Cardiac septum (tissue), 1 donor: ENCODE measurements around the gene OR2T2. TPM values are rescaled to one million over a fixed set of nuclear protein-coding genes. Genes with fewer than 3 reads are reported as not detected.
"Not testable (repeated sequence)": the region's sequence is repeated elsewhere in the genome, so short reads cannot be mapped to it uniquely, and the experiment has no call there.

Source experiments
- DNase-seq: peaks from one replicate; pipeline ENCODE4 v3.0.0-alpha.2; 2020; ENCODE audit warnings: low spot score
- intact Hi-C: fragments of 100-400 bp; cut with DNase I; formaldehyde crosslinking; loops from one replicate; pipeline ENCODE4 v1.14.0; 2022
- total RNA-seq: library from RNA; stranded (reverse); fragmentation: NEBNext Ultra II Directional; extraction: Animal tissue kit (Norgen Biotek cat#: 25700); gene quantifications from one replicate; pipeline ENCODE4 v1.2.1, GENCODE V29; 2021
- donor health status: DM: no; HTN: no; CAD: no.

The OR2T2 gene
- total RNA-seq, 1 donor from 2014 or later: not detected

DNA sequence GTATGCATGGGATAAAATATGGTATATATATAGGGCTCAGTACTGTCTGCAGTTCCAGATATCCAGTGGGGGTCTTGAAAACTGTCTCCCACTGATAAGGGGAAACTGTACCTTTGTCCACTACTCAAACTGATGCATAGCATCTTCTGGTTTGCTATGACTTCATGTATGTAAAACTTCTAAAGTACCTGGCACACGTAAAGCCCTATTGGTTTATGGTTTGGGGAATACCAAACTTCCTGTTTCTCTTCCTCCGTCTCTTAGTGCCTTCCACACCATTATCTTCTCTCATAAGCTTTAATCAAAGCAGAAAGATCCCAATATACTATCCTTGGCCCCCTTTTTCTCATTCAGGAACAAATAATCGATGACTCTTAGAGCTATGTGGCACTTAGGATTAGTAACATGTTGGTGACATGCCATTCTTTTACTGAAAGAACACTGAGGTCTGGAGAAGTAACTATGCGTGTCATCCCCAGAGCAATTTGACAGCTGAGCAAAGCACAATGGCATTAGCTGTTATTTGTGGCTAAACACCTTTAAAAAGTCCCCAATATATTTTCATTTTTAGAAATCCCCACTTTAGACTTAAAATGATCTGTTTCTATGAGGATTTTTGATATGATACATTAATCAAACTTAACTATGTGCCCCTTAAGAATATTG, 3.1 kb downstream of the OR2T2 start:
- not testable (repeated sequence) for DNase-seq
- intact Hi-C loops: loop anchor here (10.0 kb wide), 1 partner anchor 206 kb away; the partner anchor contains the start of gene OR2T27

DNA sequence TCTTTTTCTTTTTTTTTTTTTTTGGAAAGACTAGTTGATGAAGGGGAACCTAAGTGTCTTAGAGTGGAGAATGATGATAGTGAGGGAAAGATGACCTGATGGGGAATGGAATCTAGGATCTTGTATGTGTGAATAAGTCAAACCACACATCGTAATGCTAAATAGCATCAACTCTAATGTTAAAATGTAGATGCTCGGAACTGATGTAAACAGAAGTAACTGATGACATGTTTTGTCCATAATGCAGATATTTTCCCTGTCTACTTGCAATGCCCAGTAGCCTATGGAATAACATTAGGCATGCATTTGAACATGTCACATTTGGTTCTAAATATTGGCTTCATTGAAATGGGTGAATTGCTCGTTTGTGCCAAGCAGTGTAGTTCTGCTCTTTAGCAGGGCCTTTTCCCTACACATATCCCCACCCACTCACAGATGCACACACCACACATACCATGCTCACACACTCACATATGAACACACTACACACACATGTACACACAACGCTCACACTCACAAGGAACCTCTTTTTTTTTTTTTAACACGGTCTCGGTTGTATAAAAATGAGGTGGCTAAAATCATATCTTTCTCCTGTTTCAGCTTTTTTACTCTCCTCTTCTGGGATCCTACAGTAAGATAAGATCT, 4.5 kb downstream of the OR2T2 start:
- intact Hi-C loops: loop anchor here (10.0 kb wide), 1 partner anchor 205 kb away; the partner anchor contains the start of gene OR2T27
- DNase-seq: not testable (repeated sequence)

DNA sequence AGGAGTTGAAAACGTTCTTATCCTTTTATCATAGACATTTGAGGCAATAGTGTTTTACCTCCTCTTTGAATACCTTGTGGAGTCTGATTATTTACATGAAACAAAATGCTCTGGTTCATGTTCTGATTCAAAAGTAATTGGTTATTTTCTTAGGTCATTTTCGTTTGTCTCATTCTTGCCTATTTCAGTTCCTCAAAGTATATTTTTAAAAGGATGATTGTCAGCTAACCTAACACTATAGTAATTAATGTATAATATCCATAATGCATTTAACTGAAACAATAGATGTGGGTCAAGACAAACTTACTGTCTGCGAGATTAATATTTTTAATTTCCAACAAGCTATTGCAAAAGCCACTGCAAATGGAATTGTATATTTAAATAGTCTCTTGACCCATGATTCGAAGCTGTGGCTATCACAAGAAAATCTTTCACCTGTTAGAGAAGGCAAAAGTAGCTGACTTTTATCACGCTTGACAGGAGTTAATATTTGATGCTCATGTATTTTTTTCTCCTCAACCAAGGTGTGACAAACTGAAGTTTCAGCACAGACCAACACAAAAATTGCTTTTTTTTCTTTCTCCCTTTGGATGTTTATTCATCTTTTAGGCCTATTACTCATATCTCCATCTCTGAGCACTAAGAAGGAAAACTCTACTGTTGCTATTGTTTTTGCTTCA, 5.2 kb downstream of the OR2T2 start:
- intact Hi-C loops, DNase-seq: not testable (repeated sequence)

DNA sequence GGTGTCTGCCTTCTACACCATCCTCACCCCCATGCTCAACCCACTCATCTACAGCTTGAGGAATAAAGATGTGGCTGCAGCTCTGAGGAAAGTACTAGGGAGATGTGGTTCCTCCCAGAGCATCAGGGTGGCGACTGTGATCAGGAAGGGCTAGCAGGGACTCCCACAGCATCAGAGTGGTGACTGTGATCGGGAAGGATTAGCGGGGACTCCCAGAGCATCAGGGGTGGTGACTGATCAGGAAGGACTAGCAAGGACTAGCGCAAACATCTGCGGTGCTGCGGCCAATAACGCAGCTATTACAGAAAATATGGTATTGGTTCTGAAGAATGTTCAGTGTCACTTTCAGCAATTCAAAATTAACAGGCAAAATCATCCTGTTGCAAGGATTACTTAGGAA, 8.2 kb downstream of the OR2T2 start:
- DNase-seq, intact Hi-C loops: not testable (repeated sequence)

DNA sequence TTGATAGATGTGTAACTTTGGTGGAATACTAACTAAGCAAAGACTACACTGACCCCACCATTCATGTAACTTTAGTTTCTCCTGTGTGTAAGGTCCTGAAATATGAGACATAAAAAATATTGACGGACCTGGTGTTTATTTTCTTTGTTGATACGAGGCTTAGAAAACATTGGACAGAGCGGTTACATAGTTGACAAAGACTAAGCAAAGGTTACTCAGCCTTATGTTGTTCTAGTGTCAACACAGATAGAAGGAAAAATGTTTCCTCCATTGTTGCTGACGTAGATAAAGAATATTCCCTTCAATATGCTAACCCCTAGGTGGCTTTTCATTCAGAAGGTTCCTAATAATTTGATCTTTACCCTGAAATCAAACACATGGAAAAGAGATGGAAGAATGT, 9.6 kb downstream of the OR2T2 start:
- intact Hi-C loops, DNase-seq: not testable (repeated sequence)

DNA sequence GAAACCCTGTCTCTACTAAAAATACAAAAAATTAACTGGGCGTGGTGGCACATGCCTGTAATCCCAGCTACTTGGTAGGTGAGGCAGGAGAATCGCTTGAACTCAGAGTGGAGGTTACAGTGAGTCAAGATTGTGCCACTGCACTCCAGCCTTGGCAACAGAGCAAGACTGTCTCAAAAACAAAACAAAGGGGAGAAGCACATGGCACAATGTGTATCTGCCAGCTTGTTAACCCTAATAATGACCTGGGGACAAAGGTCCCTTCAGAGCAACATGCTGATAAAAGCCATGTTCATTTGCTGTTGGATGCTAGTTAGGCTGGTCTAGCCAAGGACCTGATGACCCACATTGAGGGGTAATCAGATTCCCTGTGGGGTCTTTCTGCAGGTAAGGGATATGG, 11.2 kb downstream of the OR2T2 start:
- intact Hi-C loops: not testable (repeated sequence)

DNA sequence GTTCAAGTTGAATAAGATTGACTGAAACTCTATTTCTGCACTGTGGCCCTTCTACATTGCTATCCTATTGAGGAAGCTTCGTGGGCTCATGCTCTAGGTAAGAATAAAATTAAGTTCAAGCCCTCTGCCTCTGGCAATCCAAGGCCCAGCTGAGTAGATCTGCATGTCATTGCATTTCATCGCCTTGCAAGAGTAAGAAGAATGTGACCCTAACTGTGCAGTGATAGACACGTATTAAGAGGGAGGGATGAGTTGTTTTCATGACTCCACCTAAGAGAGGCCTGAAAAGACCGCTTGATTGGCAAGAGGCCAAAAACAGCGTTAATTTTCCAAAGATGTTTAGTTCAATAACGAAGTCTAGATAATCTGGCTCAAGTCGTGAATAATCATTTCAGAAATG, 13.7 kb downstream of the OR2T2 start:
- intact Hi-C loops, DNase-seq: not testable (repeated sequence)

More for the DNA sequence above, 11.2 kb downstream of the OR2T2 start:
- not testable (repeated sequence) for DNase-seq

DNA sequence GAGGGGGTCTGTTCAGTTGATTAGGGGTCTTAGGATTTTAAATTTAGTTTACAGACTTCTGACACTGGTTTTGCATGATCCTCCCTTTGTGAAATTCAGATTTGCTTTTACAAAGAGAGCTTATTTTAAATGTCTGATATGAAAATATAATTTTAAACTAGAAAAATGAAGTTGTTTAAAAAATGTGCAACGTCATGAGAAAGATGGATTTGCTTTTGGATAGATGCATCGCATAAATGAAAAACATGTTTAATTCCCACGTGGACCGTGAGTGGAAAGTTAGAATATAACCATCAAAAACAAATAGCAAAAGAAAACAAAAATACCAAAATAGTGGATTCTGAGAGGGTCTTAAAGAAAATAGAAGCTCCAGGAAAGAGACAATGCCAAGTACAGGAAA, 25.7 kb downstream of the OR2T2 start:
- intact Hi-C loops: no loop called here
- DNase-seq: no peak

DNA sequence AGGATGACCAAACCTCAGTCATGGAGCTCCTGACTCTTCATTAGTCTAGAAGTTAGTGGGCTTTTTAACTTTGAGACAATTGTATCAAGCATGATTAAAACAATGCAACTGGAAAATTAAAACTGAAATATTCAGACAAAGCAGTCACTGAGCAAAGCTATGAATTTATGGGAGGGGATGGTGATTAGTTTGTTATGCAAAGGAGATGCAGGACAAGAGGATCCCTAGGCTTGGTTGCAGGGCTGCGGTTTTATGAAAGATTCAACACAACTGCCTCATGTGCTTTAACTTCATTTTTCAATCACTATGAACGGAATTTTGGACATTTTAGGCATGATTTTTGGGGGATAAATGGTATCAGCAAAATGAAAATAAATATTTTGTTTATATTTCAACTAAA, 26.7 kb downstream of the OR2T2 start:
- intact Hi-C loops, DNase-seq: not testable (repeated sequence)

DNA sequence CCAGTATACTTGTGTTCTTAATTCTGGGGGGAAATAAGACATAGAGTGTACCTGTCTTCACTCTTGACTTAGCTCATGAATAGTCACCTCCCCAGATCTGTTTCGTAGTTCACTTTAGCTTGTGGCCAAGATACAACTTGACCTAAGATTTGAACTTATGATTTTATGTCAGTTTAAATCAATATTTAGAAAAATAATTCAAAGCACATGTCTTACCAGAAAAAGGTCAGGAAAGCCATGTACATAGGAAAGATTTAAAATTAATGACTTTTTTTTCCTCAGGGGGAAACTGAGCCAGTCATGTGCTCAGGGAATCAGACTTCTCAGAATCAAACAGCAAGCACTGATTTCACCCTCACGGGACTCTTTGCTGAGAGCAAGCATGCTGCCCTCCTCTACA, 27.6 kb downstream of the OR2T2 start, which contains the start of gene OR2T3:
OR2T3 (plus strand) TSS at position 301 of the 400 bp plus-strand sequence; CDS start at position 301, 0 bp downstream.
- DNase-seq, intact Hi-C loops: not testable (repeated sequence)

DNA sequence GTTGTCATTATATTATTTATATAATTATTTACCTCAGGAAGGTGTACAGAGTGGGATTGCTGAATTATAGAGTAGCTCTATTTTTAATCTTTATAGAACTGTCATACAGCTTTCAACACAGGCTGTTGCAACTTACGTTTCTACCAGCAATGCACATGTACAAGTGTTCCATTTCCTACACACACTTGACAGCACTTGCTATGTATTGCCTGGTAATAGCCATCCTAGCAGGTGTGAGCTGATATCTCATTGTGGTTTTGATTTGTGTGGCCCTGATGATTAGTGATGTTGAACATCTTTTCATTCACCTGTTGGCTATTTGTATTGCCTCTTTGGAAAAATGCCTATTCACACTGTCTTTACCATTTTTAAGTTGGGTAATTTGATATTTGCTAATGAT, 30.2 kb downstream of the OR2T2 start:
- intact Hi-C loops, DNase-seq: not testable (repeated sequence)

DNA sequence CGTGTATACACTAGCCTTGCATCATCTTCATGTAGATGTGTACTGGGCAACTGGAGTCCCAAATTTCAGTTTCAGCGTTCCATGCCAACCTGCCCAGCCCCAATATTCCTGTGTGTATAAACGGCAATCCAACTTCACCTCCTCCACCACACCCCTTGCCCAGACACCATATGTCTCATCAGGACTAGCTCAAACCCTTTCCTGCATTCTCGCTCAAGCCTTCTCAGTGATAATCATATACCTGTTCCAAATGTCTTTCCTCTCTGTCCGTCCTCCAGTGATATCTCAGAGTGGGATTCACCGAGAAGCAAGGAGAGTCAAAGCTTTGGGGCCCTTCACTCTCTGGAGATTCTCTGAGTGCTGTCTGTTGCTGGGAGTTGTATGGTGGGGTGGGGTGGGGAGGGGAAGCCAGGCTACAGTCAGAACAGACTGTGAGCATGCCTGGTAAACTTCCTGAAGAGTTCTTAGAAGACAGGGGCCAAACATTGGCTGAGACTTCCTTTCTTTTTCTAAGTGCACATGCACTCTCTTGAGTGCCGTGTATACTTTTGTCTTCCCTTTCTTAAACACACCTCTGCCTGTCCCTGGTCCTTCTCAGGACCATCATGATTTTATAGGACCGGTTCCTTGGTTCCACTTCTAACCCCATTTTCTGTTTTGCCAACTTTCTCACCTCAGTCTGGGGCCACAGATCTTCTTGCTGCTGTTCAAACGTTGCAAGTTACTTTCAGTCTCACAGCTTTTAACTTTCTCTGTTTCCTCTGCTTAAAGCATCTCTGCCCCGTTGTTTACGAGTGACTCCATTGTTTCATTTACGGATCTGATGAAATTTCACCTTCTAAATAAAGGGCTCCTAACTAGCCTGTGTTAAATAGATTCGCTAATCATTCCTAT, 36.5 kb downstream of the OR2T2 start:
- intact Hi-C loops, DNase-seq: not testable (repeated sequence)

DNA sequence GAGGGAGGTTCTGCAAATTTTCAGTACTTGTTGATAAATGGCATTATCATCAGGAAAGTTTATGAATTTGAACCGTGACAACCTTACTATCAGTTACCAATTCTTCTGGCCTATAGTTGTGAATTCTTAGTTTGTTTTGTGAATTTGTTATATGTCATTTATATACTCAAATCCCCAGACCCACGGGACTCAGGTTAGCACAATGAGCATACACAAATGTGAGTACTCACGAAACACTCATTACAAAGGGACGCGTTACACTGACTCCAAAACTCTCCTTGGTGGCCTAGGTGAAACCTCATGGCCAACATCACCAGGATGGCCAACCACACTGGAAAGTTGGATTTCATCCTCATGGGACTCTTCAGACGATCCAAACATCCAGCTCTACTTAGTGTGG, 42.9 kb downstream of the OR2T2 start, which contains the start of gene OR2T5:
OR2T5 (plus strand) TSS at position 301 of the 400 bp plus-strand sequence; CDS start at position 301, 0 bp downstream.
- DNase-seq, intact Hi-C loops: not testable (repeated sequence)

DNA sequence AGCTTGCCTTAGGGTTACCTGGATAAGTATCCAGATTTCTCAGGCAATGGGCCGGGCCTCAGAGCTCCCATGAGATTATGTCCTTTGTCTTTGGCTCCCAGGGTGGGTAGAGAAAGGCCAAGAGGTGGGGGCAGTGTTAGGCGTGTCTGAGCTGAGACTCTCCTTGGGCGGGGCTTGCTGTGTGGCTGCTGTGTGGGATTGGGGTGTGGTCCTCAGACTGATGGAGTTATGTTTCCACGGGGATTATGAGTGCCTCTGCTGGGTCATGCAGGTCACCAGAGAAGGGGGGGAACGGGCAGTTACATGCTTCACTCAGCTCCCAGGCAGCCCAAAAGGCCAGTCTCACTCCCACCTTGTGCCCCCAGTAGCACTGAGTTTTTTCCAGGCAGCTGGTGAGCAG, 51.2 kb downstream of the OR2T2 start:
- DNase-seq, intact Hi-C loops: not testable (repeated sequence)

DNA sequence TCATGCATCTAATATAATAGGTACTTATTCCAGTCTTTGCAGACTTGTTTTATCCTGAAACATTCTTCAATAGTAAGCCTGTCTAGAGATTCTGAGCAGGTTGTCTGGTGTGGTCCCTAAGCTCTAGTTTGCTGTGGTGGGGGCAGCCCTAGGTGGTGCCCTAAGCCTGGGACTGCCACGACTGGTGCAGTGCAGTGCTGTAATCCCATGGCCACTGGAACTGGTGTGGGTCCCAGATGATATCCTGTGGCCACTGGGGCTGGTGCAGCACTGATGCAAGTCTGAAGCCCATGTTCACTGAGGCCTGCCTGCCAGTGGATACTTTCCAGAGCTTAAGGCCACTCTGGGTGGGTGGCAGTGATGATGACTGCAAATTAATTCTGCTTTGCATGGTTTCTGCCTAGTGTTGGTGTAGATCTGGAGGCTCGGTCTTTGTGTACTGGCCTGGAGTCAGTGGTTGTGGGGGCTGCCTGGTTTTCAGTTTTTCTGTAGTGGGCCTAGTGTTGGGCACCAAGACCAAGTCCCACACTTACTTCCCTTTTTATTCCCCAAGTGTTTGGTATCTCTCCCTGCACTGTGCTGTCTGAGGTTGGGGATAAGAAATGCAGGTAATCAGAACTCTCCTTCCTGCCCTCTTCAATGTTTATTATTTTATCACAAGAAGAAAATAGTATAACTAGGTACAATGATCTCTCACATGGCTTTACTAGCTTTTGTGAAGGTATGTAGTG, 55.0 kb downstream of the OR2T2 start:
- DNase-seq, intact Hi-C loops: not testable (repeated sequence)
